SJCRH30 (cell line): ENCODE data around the gene MAP3K7. TPM values are rescaled to one million over a fixed set of nuclear protein-coding genes. Genes with fewer than 3 reads are reported as not detected.
A peak's percentile ranks its signal among the peaks of the same experiment; 100 is the strongest.

Experiments
- DNase-seq, 2 experiments: peaks; one replicate each; pipeline ENCODE4 v3.0.0-alpha.2; 2015 to 2020
- H3K27ac ChIP-seq: fragments of 250-450 bp; sonication (Bioruptor Pico); 2 replicates; pipeline ENCODE4 v1.5.1; 2020; ENCODE audit warnings: mild to moderate bottlenecking, moderate library complexity
- H3K27me3 ChIP-seq: fragments of 250-450 bp; sonication (Bioruptor Pico); 2 replicates; pipeline ENCODE4 v1.5.1; 2020; ENCODE audit warnings: mild to moderate bottlenecking, moderate library complexity
- H3K36me3 ChIP-seq: fragments of 250-450 bp; sonication (Bioruptor Pico); 2 replicates; pipeline ENCODE4 v1.5.1; 2020; ENCODE audit warnings: mild to moderate bottlenecking, moderate library complexity
- H3K4me1 ChIP-seq: fragments of 250-450 bp; sonication (Bioruptor Pico); 2 replicates; pipeline ENCODE4 v1.5.1; 2020; ENCODE audit warnings: mild to moderate bottlenecking, moderate library complexity
- H3K4me3 ChIP-seq: fragments of 250-450 bp; sonication (Bioruptor Pico); 2 replicates; pipeline ENCODE4 v1.5.1; 2020; ENCODE audit warnings: mild to moderate bottlenecking, moderate library complexity
- H3K9me3 ChIP-seq: fragments of 250-450 bp; sonication (Bioruptor Pico); replicated peaks from 2 replicates; pipeline ENCODE4 v1.5.1; 2020; ENCODE audit warnings: mild to moderate bottlenecking, moderate library complexity
- total RNA-seq: library from RNA; depleted of rRNA; stranded (reverse); fragments of >200 nt; shearing (Covaris generic); gene quantifications from 2 replicates; pipeline ENCODE4 v1.2.3, GENCODE V29; 2014

The MAP3K7 gene
- total RNA-seq, 1 experiment from 2014 or later = 61.0 TPM

DNA sequence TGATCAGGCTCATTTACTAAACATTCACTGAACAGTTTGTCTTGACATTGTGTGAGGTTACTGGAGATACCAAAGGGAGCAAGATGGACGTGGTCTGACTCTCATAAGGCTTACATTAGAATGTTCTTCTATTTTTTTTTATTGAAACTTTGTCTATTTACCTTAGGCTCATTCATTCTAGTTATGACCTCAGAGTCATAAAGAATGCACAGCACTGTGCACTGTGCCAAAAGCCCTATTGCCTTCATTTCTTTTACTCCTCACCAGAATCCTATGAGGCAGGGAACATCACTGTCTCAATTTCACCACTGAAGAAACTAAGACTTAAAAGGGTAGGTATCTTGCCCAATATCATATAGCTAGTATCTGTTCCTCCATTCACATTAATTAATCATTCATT, 94.5 kb downstream of the MAP3K7 start:
- Histone ChIP-seq H3K4me3 (no peak overlapping the region), H3K27me3 (no peaks in the 10 kb centered on the region), H3K4me1 (peaks cover 9% of the 10 kb centered on the region; the same call in 1 of the 2 replicates), H3K36me3 (no peaks in the 10 kb centered on the region), H3K9me3 (no peaks in the 10 kb centered on the region; the same call in 1 of the 2 replicates), H3K27ac (no peak overlapping the region)
- DNase-seq = no peak

DNA sequence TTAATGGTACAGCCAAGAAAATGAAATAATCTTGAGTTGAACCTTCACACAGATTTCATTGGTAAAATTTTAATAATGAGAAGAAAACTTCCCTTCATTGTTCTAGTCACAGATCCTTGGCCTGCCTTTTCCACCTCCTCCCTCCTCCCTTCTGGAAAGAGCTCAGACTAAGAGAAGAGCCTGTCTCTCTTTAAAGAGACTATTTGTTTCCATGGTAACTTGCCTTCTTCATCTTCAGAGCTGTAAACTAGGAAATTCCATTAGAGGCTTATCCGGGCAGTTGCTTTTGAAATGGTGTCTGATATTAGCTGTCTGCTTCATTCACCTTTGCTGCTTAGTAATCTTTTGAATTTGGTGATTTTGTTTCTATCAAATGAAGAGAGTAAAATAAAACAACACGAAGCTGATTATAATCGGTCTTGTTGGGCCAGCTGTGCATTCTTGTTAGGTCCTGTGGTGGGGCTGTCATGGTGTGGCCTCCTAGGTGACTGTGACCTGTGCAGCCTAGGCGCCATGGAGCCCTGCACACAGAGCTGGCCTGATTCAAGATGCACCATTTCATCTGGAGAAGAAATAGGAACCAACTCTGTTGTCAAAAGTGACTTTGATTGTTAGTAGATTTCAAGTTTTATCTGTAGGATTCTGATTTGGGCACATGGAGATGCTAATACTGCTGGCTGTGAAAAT, 96.7 kb downstream of the MAP3K7 start:
- peak in 1 of 2 experiments; percentile 20 for DNase-seq
- Histone ChIP-seq H3K4me1 (peaks cover 9% of the 10 kb centered on the region; the same call in 1 of the 2 replicates), H3K9me3 (no peaks in the 10 kb centered on the region; the same call in 1 of the 2 replicates), H3K36me3 (no peaks in the 10 kb centered on the region), H3K27me3 (no peaks in the 10 kb centered on the region), H3K4me3 (no peak overlapping the region), H3K27ac (no peak overlapping the region)

DNA sequence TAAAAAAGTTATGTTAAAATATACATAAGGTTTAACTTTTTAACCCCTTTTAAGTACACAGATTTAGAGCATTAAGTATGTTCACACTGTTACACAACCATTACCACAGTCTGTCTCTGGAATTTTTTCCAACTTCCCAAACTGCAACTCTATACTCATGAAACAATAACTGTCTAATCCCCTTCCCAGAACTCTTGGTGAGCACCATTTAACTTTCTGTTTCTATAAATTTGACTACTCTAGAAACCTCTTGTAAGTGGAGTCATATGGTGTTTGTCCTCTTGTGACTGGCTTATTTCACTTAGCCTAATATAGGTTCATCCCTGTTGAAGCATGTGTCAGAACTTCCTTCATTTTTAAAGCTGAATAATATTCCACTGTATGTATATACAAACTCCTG, 98.1 kb downstream of the MAP3K7 start:
- Histone ChIP-seq H3K27me3 (no peaks in the 10 kb centered on the region), H3K9me3 (no peaks in the 10 kb centered on the region; the same call in 1 of the 2 replicates), H3K36me3 (no peaks in the 10 kb centered on the region), H3K4me1 (peaks cover 5% of the 10 kb centered on the region; the same call in 1 of the 2 replicates), H3K27ac (no peak overlapping the region), H3K4me3 (no peak overlapping the region)
- DNase-seq = no peak

DNA sequence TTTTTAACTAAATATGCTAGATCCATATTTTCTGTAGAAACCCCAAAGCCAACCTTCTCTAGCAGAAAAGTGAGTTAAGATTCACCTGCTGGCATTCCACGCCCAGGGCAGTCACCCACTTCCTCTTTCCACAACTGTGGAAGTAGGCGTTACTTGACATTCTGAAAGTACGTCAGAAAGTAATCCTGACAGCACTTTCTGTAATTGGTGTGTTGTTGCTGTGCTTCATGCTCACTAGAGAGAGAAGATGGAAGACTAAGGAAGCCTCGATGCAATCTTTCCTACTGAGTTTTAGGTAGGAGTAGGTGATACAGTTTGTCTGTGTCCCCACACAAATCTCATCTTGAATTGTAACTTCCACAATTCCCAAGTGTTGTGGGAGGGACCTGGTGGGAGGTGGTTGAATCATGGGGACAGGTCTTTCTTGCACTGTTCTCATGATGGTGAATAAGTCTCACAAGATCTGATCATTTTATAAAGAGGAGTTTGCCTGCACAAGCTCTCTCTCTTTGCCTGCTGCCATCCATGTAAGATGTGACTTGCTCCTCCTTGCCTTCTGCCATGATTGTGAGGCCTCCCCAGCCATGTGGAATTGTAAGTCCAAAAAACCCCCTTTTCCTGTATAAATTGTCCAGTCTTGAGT, 101.1 kb downstream of the MAP3K7 start:
- H3K4me1 ChIP-seq = peaks cover 3% of the 10 kb centered on the region; the same call in 1 of the 2 replicates
- H3K9me3 ChIP-seq = no peaks in the 10 kb centered on the region; the same call in 1 of the 2 replicates
- no peaks in the 10 kb centered on the region for H3K36me3 ChIP-seq
- DNase-seq = no peak
- H3K4me3 ChIP-seq = no peak overlapping the region
- no peaks in the 10 kb centered on the region for H3K27me3 ChIP-seq
- H3K27ac ChIP-seq = no peak overlapping the region

DNA sequence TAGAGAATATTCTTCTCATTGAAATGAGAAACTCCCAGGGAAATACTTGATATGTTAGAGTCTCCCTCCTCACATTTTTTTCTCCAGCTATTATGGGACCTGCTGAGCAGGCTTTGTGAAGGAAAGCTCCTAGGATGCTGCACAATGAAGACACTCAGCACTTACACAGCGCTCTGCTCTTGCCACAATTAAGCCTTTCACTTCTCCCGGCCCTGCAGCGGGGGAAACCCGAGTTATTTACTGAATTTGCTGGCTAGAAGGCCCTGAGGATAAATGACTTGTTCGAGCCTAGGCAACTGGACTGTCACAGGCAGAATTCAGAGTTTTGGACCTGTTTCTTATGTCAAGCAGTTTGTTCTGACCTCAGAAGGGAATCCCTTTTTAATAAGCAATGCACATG, 102.0 kb downstream of the MAP3K7 start:
- H3K36me3 ChIP-seq = no peaks in the 10 kb centered on the region
- no peak for DNase-seq
- H3K4me1 ChIP-seq = no peaks in the 10 kb centered on the region; the same call in 1 of the 2 replicates
- no peak overlapping the region for H3K4me3 ChIP-seq
- H3K9me3 ChIP-seq = no peaks in the 10 kb centered on the region; the same call in 1 of the 2 replicates
- no peak overlapping the region for H3K27ac ChIP-seq
- H3K27me3 ChIP-seq = no peaks in the 10 kb centered on the region

DNA sequence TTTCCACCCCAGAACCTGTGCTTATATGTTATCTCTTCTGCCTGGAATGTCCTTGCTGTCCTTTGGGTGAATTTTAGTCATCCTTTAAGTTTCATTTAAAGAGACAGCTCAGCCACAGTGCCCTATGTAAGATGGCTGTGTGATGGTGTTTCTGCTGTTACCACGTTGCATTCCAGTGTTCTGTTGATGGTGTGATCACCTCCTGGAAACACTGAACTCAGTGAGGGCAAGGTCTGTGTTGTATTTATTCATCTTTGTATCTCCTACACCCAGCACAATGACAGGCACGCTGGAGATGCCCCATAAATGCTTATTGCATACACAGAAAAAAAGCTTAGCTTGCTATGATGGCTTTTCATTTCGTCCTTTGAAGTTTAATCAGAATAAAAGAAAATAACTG, 102.5 kb downstream of the MAP3K7 start:
- Histone ChIP-seq H3K4me3 (no peak overlapping the region), H3K27me3 (no peaks in the 10 kb centered on the region), H3K36me3 (no peaks in the 10 kb centered on the region), H3K4me1 (no peaks in the 10 kb centered on the region), H3K9me3 (no peaks in the 10 kb centered on the region), H3K27ac (no peak overlapping the region)
- no peak for DNase-seq

DNA sequence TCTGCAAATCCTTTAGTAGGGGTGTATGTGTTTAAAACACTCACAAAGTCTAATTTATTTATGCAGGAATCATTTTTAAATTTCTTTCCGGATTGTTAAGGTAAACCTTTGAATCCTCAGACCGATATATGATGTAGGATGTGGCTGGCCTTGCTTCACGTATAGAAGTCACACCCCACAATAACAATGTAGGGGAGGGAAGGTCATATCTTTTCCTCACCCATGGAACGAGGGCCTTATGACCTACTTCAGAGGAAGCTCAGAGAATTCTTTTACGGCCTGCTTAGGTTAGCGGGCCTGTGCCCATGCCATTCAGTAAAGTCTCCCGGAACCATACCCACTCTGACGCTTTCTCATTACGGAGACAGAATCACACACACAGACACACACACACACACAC, 102.9 kb downstream of the MAP3K7 start:
- Histone ChIP-seq H3K9me3 (no peaks in the 10 kb centered on the region), H3K4me1 (no peaks in the 10 kb centered on the region), H3K27ac (no peak overlapping the region), H3K36me3 (no peaks in the 10 kb centered on the region), H3K4me3 (no peak overlapping the region), H3K27me3 (no peaks in the 10 kb centered on the region)
- DNase-seq = no peak

DNA sequence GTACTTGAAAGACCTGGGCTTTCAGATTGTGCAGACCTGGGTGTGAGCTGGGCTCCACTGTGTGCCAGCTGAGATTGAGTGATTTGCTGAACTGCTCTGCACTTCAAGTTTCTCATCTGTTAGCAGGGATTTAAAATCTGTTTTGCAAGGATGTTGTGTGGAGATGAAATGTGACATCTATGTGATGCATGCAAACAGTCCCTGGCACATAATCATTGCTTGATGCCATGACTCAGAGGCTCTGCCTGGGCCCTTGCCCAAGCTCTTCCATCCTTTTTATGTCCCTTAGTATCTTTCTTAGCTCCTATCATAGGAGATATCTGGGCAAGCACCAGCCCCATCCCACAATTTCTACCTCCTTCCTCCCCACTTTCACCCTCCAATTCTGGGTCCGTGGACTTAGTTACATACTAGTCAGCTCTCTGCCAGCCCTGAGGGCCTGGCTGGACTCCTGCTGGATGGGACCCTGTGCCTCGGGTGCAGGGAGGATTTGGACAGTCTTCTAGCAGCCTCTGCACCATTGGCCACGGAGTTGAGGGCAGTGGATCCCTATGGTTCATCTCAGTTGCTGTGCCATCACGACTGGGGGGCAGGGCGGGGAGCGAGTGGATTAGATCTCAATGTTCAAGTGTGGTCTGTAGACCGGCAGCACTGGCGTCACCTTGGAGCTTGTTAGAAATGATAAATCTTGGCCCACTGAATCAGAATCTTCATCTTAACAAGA, 103.6 kb downstream of the MAP3K7 start:
- Histone ChIP-seq H3K27ac (no peak overlapping the region), H3K9me3 (no peaks in the 10 kb centered on the region), H3K4me1 (no peaks in the 10 kb centered on the region), H3K4me3 (no peak overlapping the region), H3K36me3 (no peaks in the 10 kb centered on the region), H3K27me3 (no peaks in the 10 kb centered on the region)
- DNase-seq = no peak

DNA sequence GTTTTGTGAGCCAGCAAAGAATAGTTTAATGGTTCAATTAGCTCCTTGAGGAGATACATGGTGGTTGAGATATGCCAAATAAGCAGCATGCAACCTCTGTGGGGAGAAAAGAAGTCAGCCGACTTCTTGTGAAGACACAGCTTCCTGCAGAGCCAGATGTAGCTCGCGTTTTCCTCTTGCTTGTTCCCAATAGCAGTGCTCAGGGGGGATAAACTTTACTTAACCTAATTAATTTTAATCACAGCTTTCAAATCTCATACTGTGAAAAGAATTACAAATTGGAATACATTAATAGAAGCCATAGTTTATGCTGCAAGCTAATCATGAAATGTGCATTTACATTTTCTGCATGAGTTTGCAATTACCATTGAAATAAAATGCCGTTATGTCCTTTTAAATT, 106.2 kb downstream of the MAP3K7 start:
- no peak for DNase-seq
- Histone ChIP-seq H3K4me3 (no peak overlapping the region), H3K27me3 (no peaks in the 10 kb centered on the region), H3K9me3 (no peaks in the 10 kb centered on the region), H3K4me1 (no peaks in the 10 kb centered on the region), H3K36me3 (no peaks in the 10 kb centered on the region), H3K27ac (no peak overlapping the region)

DNA sequence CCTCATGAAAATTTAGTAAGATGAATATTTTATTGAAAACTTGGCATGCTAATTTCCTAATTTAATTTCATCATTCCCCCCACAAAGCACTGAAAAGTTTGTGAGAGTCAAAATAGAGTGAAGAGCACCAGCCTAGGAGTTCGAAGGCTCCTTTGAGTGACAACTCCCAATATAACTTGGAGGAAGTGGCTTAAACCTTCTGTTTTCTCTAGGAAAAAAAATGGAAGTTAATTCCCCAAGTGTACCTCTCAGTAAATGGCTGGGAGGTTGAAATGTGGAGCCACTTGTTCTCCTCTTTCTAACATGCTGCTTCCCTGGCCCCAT, 107.3 kb downstream of the MAP3K7 start:
- Histone ChIP-seq H3K36me3 (no peaks in the 10 kb centered on the region), H3K27me3 (no peaks in the 10 kb centered on the region), H3K27ac (no peak overlapping the region), H3K4me3 (no peak overlapping the region), H3K4me1 (no peaks in the 10 kb centered on the region), H3K9me3 (no peaks in the 10 kb centered on the region)
- no peak for DNase-seq

DNA sequence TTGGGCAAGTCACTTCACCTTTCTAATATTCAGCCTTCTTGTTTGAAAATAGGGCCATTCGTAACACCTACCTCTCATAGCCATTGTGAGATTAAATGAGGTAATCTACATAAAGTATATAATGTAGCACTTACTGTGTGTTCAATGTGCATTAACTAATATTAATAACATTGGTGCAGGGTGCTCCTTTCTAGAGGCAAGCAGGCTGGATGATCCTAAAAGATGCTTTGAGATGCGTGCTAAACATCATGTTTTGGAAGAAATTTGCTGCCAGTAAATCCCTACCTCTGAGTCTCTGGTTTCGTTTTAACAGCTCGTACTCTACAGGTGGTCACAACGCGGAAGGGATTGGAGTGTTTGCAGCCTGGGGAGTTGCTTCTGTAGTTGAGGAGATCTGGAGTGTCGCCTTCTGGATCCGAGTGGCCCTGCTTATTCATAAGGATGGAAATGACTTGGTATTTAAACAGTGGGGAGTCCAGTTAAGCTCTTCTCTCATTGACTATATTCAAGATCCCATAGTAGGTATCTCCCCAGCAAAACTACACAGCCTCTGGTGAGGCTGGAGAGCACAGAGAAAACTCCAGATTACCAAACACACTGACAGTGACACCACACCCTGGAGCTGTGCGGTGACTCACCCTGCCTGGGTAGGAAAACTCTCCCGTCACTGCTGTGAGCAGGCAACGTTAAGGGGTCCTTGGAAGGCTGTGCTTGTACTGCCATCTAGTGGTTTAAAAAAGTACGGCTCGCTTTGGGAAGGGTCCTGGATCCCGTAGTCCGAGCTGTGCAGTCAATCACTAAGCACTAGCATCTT, 107.9 kb downstream of the MAP3K7 start:
- Histone ChIP-seq H3K27me3 (no peaks in the 10 kb centered on the region), H3K9me3 (no peaks in the 10 kb centered on the region), H3K36me3 (no peaks in the 10 kb centered on the region), H3K4me3 (no peak overlapping the region), H3K4me1 (no peaks in the 10 kb centered on the region), H3K27ac (no peak overlapping the region)
- DNase-seq = peak; percentile 89 to 95

DNA sequence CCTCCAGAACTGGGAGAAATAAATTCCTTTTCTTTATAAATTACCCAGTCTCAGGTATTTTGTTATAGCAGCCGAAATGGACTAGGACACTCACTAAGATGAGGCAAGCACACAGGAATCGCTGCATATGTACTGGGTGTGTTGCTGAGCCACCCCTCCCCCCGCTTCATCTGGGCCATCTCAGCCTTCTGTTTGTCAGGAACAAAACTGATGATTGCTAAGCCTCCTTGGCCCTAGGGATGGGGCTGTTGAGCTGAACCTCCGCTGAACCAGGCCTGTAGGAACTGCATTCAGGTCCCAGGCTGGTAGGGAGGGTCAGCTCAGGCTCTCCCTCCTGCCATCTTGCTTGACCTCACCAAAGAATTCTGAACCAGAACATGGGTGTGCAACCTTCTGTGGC, 108.6 kb downstream of the MAP3K7 start:
- Histone ChIP-seq H3K4me1 (no peaks in the 10 kb centered on the region), H3K36me3 (no peaks in the 10 kb centered on the region), H3K27me3 (no peaks in the 10 kb centered on the region), H3K4me3 (no peak overlapping the region), H3K9me3 (no peaks in the 10 kb centered on the region), H3K27ac (no peak overlapping the region)
- DNase-seq = no peak

DNA sequence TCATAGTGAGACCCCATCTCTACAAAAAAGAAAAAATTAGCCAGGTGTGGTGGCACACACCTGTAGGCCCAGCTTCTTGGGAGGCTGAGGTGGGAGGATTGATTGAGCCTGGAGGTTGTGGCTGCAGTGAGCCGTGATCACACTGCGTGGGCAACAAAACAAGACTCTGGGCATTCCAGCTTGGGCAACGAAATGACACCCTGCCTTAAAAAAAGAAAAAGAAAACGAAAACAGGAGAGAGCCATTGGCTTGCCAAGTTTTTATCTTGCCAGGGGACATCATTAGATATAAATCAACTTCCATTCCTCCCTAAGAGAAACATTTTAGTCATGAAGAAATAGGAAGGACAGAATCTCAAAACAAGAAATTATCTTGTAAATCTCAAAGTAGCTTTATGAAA, 109.5 kb downstream of the MAP3K7 start:
- DNase-seq = no peak
- no peaks in the 10 kb centered on the region for H3K27me3 ChIP-seq

DNA sequence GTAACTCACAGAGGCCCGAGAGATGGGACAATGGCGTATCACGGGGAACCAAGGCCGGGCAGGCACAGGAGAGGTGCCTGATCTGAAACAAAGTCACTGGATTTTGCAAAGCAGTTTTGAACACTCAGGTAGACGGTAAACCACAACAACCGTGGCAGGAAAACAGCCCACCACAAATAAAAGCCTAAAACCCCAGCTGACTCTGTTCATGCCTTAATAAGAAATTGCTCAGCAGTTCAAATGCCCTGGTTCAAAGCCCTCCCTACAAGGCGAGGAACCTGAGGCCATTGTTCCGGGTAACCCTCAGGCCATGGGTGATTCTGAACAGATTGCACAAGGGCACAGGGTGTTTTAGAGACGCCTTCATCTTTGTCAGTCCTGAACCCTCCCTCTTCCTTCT, 114.2 kb downstream of the MAP3K7 start:
- Histone ChIP-seq H3K9me3 (no peaks in the 10 kb centered on the region), H3K27ac (no peak overlapping the region), H3K4me3 (no peak overlapping the region), H3K36me3 (no peaks in the 10 kb centered on the region), H3K27me3 (no peaks in the 10 kb centered on the region), H3K4me1 (peaks cover 4% of the 10 kb centered on the region; the same call in 1 of the 2 replicates)
- DNase-seq = no peak

More for the DNA sequence above, 109.5 kb downstream of the MAP3K7 start:
- Histone ChIP-seq H3K36me3 (no peaks in the 10 kb centered on the region), H3K4me1 (no peaks in the 10 kb centered on the region), H3K27ac (no peak overlapping the region), H3K4me3 (no peak overlapping the region), H3K9me3 (no peaks in the 10 kb centered on the region)
